HepG2 (cell line): ENCODE results near the gene STUB1. TPM values are rescaled to one million over a fixed set of nuclear protein-coding genes. Genes with fewer than 3 reads are reported as not detected.
A peak's percentile ranks its signal among the peaks of the same experiment; 100 is the strongest.

Source experiments
- CENPX ChIP-seq: sonication (generic); formaldehyde crosslinking; IDR thresholded peaks from 2 replicates; pipeline ENCODE4 v1.9.0; 2021; ENCODE audit warnings: mild to moderate bottlenecking, missing genetic modification reagents, moderate library complexity
- CSRNP1 ChIP-seq: sonication (generic); formaldehyde crosslinking; IDR thresholded peaks from 2 replicates; pipeline ENCODE4 v1.8.1; 2023; ENCODE audit warnings: mild to moderate bottlenecking, missing genetic modification reagents
- CTCF ChIP-seq: sonication (generic); formaldehyde crosslinking; IDR thresholded peaks from 2 replicates; pipeline ENCODE4 v1.5.0; 2020; ENCODE audit warnings: mild to moderate bottlenecking, missing genetic modification reagents, moderate library complexity
- HNF1A ChIP-seq, 2 experiments: sonication (generic) in 1 of 2; formaldehyde crosslinking in 1 of 2; IDR thresholded peaks; 2 replicates each; pipeline versions ENCODE4 v1.4.0 to v1.6.1; 2016 to 2020; ENCODE audit warnings: borderline replicate concordance in 1 of 2, low read depth in 1 of 2, mild to moderate bottlenecking in 1 of 2, missing genetic modification reagents in 1 of 2
- HNRNPK ChIP-seq: fragments of 200-400 bp; formaldehyde crosslinking; IDR thresholded peaks from 2 replicates; pipeline ENCODE4 v1.6.1; 2018; ENCODE audit warnings: low read length, low read depth, moderate library complexity, mild to moderate bottlenecking; ENCODE audit not compliant: poor library complexity, severe bottlenecking
- JUN ChIP-seq: sonication (generic); formaldehyde crosslinking; IDR thresholded peaks from 2 replicates; pipeline ENCODE4 v1.4.0; 2020; ENCODE audit warnings: mild to moderate bottlenecking, missing genetic modification reagents
- TFAP4 ChIP-seq: sonication (generic); IDR thresholded peaks from 2 replicates; pipeline ENCODE4 v1.6.1; 2016; ENCODE audit warnings: low read depth, borderline replicate concordance
- U2AF1 ChIP-seq: fragments of 200-400 bp; formaldehyde crosslinking; optimal IDR thresholded peaks from 2 replicates; pipeline ENCODE3; 2017; ENCODE audit warnings: mild to moderate bottlenecking, low read depth, low read length
- ZNF24 ChIP-seq: fragments of 450-650 bp; IDR thresholded peaks from 2 replicates; pipeline ENCODE4 v1.6.1; 2017; ENCODE audit warnings: antibody characterized with exemption, mild to moderate bottlenecking
- ZNF280B ChIP-seq: sonication (generic); formaldehyde crosslinking; IDR thresholded peaks from 2 replicates; pipeline ENCODE4 v1.5.0; 2020; ENCODE audit warnings: missing genetic modification reagents, mild to moderate bottlenecking, borderline replicate concordance
- polyA plus RNA-seq, 8 experiments: library from polyadenylated mRNA; depleted of rRNA in 3 of 8; stranded (reverse) in 7 of 8; unstranded in 1 of 8; fragments of >200 nt; fragmentation: Illumina TruSeq in 4 of 8; extraction: Trizol in 4 of 8; gene quantifications; 2 replicates each; pipeline versions ENCODE4 v1.2.1 to v1.2.3, GENCODE V29; 2011 to 2016; ENCODE audit warnings: low read depth in 4 of 8, missing spikeins in 1 of 8, mixed read lengths in 1 of 8; ENCODE audit not compliant: insufficient read depth in 1 of 8
- total RNA-seq, 5 experiments: library from RNA; depleted of rRNA; stranded (reverse); fragments of >200 nt; fragmentation: Illumina TruSeq; extraction: Trizol; gene quantifications; 2 replicates each; pipeline ENCODE4 v1.2.3, GENCODE V29; 2016; ENCODE audit warnings: low read depth in 1 of 5
- TF ChIP-seq, protein P1 (sequence below): sonication (generic); formaldehyde crosslinking; IDR thresholded peaks from 2 replicates; pipeline ENCODE4 v1.8.1; 2023; ENCODE audit warnings: mild to moderate bottlenecking, inconsistent platforms, moderate library complexity, missing genetic modification reagents, borderline replicate concordance
- TF ChIP-seq, protein P2 (sequence below): sonication (generic); formaldehyde crosslinking; conservative IDR thresholded peaks from 2 replicates; pipeline ENCODE4 v1.4.0; 2020; ENCODE audit warnings: missing genetic modification reagents

STUB1 gene
- total and polyA plus RNA-seq, 2 of the 13 experiments (the other 11 are each of a cell fraction or from before 2014, with no cell fraction given) = 52.9 to 78.2 TPM

DNA sequence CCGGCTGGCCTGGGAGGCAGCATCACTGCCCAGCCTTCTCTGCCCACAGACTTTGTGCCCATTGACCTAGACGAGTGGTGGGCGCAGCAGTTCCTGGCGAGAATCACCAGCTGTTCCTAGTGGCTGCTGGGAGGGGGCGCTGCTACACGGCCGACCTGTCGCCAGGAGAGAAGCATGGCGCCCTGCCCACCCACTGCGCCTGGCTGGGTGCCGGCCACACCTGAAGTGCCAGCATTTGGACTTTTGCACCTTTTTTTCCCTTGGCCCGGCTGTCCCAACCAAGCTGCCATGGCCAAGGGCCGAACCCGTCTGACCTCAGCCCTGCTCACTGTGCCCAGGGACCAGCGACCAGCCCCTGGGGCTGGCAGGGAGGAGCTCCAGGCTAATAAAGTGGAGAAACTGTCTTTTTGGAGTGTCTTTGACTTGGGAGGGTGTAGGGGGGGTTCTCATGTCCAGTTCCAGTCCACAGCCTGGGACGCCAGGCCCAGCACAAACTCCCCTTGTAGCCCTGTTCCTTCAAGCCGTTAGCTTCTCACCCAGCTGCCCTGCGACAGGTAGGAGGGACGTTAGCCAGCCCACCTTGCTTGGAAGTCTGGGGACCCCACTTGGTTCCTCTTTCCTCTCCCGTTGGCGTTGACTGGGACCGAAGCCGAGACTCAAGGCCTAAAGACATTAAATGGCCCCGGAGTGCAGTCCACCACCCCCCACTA lies 32.0 kb upstream of the STUB1 start (continued):
- no peak for TF ChIP-seq ZNF280B (CRISPR knock-in tag)
- TF ChIP-seq U2AF1 = no peak
- TF ChIP-seq JUN = no peak; the same call in 1 of the 2 replicates
- TF ChIP-seq CENPX = no peak
- TF ChIP-seq CSRNP1 (CRISPR knock-in tag) = no peak
- TF ChIP-seq, protein P1, sequence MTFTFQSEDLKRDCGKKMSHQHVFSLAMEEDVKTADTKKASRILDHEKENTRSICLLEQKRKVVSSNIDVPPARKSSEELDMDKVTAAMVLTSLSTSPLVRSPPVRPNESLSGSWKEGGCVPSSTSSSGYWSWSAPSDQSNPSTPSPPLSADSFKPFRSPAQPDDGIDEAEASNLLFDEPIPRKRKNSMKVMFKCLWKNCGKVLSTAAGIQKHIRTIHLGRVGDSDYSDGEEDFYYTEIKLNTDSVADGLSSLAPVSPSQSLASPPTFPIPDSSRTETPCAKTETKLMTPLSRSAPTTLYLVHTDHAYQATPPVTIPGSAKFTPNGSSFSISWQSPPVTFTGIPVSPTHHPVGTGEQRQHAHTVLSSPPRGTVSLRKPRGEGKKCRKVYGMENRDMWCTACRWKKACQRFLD (CRISPR knock-in tag) = no peak
- no peak for TF ChIP-seq HNF1A (IDR thresholded peaks at IDR 0.05; ENCODE audit: low read depth)
- no peak for TF ChIP-seq HNF1A (CRISPR knock-in tag; IDR thresholded peaks at IDR 0.05; ENCODE audit: borderline replicate concordance)
- TF ChIP-seq TFAP4 = peak; percentile 81
- no peak for TF ChIP-seq HNRNPK
- TF ChIP-seq, protein P2, sequence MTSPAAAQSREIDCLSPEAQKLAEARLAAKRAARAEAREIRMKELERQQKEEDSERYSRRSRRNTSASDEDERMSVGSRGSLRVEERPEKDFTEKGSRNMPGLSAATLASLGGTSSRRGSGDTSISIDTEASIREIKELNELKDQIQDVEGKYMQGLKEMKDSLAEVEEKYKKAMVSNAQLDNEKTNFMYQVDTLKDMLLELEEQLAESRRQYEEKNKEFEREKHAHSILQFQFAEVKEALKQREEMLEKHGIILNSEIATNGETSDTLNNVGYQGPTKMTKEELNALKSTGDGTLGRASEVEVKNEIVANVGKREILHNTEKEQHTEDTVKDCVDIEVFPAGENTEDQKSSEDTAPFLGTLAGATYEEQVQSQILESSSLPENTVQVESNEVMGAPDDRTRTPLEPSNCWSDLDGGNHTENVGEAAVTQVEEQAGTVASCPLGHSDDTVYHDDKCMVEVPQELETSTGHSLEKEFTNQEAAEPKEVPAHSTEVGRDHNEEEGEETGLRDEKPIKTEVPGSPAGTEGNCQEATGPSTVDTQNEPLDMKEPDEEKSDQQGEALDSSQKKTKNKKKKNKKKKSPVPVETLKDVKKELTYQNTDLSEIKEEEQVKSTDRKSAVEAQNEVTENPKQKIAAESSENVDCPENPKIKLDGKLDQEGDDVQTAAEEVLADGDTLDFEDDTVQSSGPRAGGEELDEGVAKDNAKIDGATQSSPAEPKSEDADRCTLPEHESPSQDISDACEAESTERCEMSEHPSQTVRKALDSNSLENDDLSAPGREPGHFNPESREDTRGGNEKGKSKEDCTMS (CRISPR knock-in tag) = no peak
- peak; percentile 93 for TF ChIP-seq CTCF (CRISPR knock-in tag)
- no peak for TF ChIP-seq ZNF24
